Effector memory CD4-positive, alpha-beta T cell (primary cell): ENCODE data around the gene FAF2.
A peak's percentile ranks its signal among the peaks of the same experiment; 100 is the strongest.

Source experiments
- DNase-seq, 3 donors: peaks; one replicate each; pipeline ENCODE4 v3.0.0-alpha.2; 2020
- H3K27ac ChIP-seq: 2 replicates; pipeline ENCODE4 v1.7.0; 2013; ENCODE audit warnings: mild to moderate bottlenecking, low read length, moderate library complexity; ENCODE audit not compliant: insufficient read depth, poor library complexity, severe bottlenecking
- H3K27me3 ChIP-seq: replicated peaks from 2 replicates; pipeline ENCODE4 v1.7.0; 2013; ENCODE audit warnings: mild to moderate bottlenecking, low read length; ENCODE audit not compliant: insufficient read depth, control insufficient read depth, poor library complexity, severe bottlenecking
- H3K36me3 ChIP-seq: 2 replicates; pipeline ENCODE4 v1.7.0; 2013; ENCODE audit warnings: mild to moderate bottlenecking, low read length, moderate library complexity; ENCODE audit not compliant: control insufficient read depth, insufficient read depth
- H3K4me1 ChIP-seq: 2 replicates; pipeline ENCODE4 v1.7.0; 2013; ENCODE audit warnings: low read length, mild to moderate bottlenecking; ENCODE audit not compliant: control insufficient read depth, insufficient read depth, poor library complexity, severe bottlenecking
- H3K4me3 ChIP-seq: 2 replicates; pipeline ENCODE4 v1.7.0; 2013; ENCODE audit warnings: low read length, low read depth, mild to moderate bottlenecking; ENCODE audit not compliant: insufficient read depth, poor library complexity, severe bottlenecking
- H3K9me3 ChIP-seq: 2 replicates; pipeline ENCODE4 v1.7.0; 2013; ENCODE audit warnings: mild to moderate bottlenecking, low read length, moderate library complexity; ENCODE audit not compliant: control insufficient read depth

The FAF2 gene

GRCh38 chr5:176418251-176418650 is 29.9 kb upstream of the FAF2 start:
- no peak for DNase-seq
- Histone ChIP-seq H3K9me3 (no peaks in the 10 kb centered on the region), H3K27ac (no peak overlapping the region), H3K27me3 (no peaks in the 10 kb centered on the region), H3K4me3 (no peak overlapping the region), H3K36me3 (no peaks in the 10 kb centered on the region), H3K4me1 (peaks cover 9% of the 10 kb centered on the region)

DNA sequence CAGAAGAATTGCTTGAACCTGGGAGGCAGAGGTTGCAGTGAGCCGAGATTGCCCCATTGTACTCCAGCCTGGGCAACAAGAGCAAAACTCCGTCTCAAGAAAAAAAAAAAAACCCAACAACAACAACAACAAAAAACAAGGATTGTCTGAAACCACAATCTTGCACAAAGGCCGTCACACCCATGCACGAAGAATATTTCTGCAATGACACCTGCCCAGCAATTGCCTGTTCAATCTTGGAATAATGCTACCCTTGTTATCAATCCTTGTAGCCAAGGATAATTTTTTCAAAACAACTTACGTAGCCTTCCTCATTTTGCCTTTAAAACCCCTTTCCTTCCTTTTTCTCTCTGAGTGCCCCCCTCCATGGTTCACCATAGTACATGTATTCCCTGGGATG is 28.1 kb upstream of the FAF2 start:
- Histone ChIP-seq H3K36me3 (no peaks in the 10 kb centered on the region), H3K27ac (no peak overlapping the region), H3K9me3 (no peaks in the 10 kb centered on the region), H3K4me3 (no peak overlapping the region), H3K4me1 (peaks cover 6% of the 10 kb centered on the region), H3K27me3 (no peaks in the 10 kb centered on the region)
- no peak for DNase-seq

DNA sequence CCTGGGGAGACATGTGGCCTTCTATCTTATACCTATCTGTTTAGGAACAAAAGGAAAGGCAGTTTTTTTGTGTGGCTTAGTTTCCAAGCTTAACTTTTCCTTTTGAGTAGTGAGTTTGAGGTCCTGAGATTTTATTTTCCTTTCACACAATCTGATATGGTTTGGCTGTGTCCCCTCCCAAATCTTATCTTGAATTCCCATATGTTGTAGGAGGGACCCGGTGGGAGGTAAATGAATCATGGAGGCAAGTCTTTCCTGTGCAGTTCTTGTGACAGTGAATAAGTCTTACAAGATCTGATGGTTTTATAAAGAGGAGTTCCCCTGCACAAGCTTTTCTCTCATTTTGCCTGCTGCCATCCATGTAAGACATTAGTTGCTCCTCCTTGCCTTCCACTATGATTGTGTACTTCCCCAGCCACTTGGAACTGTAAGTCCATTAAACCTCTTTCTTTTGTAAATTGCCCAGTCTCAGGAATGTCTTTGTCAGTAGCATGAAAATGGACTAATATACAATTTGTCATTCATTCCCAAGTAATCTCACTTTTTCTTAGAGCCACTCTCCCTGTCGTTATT is 27.1 kb upstream of the FAF2 start:
- Histone ChIP-seq H3K9me3 (no peaks in the 10 kb centered on the region), H3K36me3 (no peaks in the 10 kb centered on the region), H3K4me3 (no peak overlapping the region), H3K27ac (no peak overlapping the region), H3K4me1 (peaks cover 6% of the 10 kb centered on the region), H3K27me3 (no peaks in the 10 kb centered on the region)
- DNase-seq: no peak

GRCh38 chr5:176424181-176424580 is 24.0 kb upstream of the FAF2 start:
- no peak overlapping the region for H3K4me3 ChIP-seq

DNA sequence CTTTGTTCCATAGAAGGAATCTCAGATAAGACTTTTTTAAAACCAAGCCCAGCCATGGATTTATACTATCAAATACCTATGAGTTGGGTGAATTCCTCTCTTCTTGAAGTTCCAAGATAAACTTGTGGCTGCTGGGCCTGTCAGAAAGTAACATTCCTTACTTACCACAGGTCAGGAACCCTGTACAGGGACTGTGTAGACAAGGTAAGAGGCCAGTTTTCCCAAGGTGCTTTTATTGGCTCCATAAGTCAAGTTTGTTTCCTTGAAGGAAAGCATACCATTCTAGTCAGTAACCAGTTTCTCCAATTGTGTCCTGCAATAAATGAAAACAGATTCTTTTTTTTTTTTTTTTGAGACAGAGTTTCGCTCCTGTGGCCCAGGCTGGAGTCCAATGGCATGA is 23.0 kb upstream of the FAF2 start:
- no peaks in the 10 kb centered on the region for H3K9me3 ChIP-seq
- no peaks in the 10 kb centered on the region for H3K27me3 ChIP-seq
- H3K36me3 ChIP-seq: no peaks in the 10 kb centered on the region
- H3K4me1 ChIP-seq: no peaks in the 10 kb centered on the region
- DNase-seq: no peak
- H3K27ac ChIP-seq: no peak overlapping the region
- H3K4me3 ChIP-seq: no peak overlapping the region

More at GRCh38 chr5:176424181-176424580, 24.0 kb upstream of the FAF2 start:
- Histone ChIP-seq H3K9me3 (no peaks in the 10 kb centered on the region), H3K27me3 (no peaks in the 10 kb centered on the region), H3K27ac (no peak overlapping the region), H3K4me1 (no peaks in the 10 kb centered on the region), H3K36me3 (no peaks in the 10 kb centered on the region)
- DNase-seq: no peak

- H3K36me3 ChIP-seq: no peaks in the 10 kb centered on the region
- no peak for DNase-seq
- H3K9me3 ChIP-seq: no peaks in the 10 kb centered on the region
- H3K27ac ChIP-seq: no peak overlapping the region
- no peaks in the 10 kb centered on the region for H3K4me1 ChIP-seq
- H3K27me3 ChIP-seq: no peaks in the 10 kb centered on the region
- no peak overlapping the region for H3K4me3 ChIP-seq
Observed at GRCh38 chr5:176425791-176426190, 22.4 kb upstream of the FAF2 start.

DNA sequence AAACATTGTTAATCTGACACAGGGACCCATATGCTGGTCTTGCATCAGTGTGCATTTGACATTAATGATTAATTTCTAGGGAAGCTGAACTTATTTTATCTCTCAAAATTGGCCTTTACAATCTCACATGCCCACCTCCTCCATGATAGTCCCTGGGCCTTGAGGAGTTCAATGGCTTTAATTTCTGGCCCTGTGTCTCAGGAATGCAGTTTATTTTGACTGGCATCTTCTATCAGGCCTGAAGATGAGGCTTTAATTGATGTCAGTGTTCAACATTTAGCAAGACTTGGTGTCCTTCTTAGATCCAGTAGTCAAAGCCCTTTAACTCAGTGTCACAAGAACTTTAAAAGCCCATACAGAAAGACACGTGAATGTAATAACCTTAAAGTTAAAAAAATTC is 21.3 kb upstream of the FAF2 start:
- H3K4me1 ChIP-seq: no peaks in the 10 kb centered on the region
- no peaks in the 10 kb centered on the region for H3K9me3 ChIP-seq
- H3K27ac ChIP-seq: no peak overlapping the region
- DNase-seq: no peak
- H3K36me3 ChIP-seq: no peaks in the 10 kb centered on the region
- H3K27me3 ChIP-seq: no peaks in the 10 kb centered on the region
- no peak overlapping the region for H3K4me3 ChIP-seq

- DNase-seq: no peak
- no peaks in the 10 kb centered on the region for H3K9me3 ChIP-seq
- no peak overlapping the region for H3K4me3 ChIP-seq
- H3K36me3 ChIP-seq: no peaks in the 10 kb centered on the region
- no peaks in the 10 kb centered on the region for H3K27me3 ChIP-seq
- H3K4me1 ChIP-seq: no peaks in the 10 kb centered on the region
- no peak overlapping the region for H3K27ac ChIP-seq
Observed at GRCh38 chr5:176427971-176428370, 20.2 kb upstream of the FAF2 start.

DNA sequence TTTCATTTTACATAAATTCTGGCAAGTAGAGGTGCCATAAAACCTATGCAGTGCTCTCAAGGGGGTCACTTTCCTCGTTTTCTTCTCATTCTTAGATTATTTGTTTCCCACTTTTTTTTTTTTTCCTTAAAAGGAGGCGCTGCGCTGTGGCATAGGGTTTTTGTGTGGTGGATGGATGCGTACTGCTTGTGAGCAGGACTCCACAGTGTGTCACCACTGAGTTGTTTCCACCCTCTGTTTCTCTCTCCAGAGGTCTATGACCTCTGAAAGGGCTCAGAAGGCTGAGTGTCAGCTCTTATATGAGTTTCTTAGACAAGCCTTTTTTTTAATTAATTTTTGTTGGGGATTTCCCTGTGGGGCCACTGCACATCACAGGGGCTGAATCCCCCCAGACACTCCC is 18.2 kb upstream of the FAF2 start:
- no peak overlapping the region for H3K4me3 ChIP-seq
- H3K36me3 ChIP-seq: no peaks in the 10 kb centered on the region
- H3K4me1 ChIP-seq: no peaks in the 10 kb centered on the region
- no peaks in the 10 kb centered on the region for H3K27me3 ChIP-seq
- no peaks in the 10 kb centered on the region for H3K9me3 ChIP-seq
- no peak overlapping the region for H3K27ac ChIP-seq
- no peak for DNase-seq

DNA sequence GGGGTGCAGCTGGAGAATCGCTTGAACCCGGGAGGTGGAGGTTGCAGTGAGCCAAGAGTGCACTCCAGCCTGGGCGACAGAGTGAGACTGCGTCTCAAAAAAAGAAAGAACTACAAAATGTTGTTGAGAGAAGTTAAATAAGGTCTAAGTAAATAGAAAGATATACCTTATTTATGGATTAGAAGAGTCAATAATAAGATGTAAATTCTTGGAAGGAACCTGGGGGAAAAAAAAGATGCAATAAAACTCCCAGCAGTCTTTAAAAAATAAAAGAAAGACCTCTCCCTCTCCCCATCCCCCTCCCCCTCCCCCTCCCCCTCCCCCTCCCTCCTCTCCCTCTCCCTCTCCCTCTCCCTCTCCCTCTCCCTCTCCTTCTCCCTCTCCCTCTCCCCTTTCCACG is 15.5 kb upstream of the FAF2 start:
- Histone ChIP-seq H3K4me1 (peaks cover 6% of the 10 kb centered on the region), H3K27ac (no peak overlapping the region), H3K36me3 (no peaks in the 10 kb centered on the region), H3K4me3 (no peak overlapping the region), H3K27me3 (no peaks in the 10 kb centered on the region), H3K9me3 (no peaks in the 10 kb centered on the region)
- no peak for DNase-seq

DNA sequence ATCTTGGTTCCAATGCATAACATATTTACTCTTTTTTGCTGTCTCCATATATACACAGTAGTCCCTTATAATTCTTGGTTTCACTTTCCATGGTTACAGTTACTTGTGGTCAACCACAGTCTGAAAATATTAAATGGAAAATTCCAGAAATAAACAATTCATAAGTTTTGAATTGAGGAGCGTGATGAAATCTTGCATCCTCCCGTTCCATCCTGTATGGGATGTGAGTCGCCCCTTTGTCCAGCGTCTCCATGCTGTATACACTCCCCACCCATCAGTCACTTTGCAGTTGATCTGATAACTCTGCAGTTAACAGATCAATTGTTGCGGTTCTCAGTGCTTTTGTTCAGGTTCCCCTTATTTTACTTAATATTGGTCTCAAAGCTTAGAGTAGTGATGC is 11.5 kb upstream of the FAF2 start:
- Histone ChIP-seq H3K36me3 (no peaks in the 10 kb centered on the region), H3K4me3 (peak overlapping the region; percentile 29), H3K9me3 (no peaks in the 10 kb centered on the region), H3K27me3 (no peaks in the 10 kb centered on the region), H3K27ac (no peak overlapping the region), H3K4me1 (peaks cover 6% of the 10 kb centered on the region)
- no peak for DNase-seq
